ENCODE results near the gene STARD3NL.
"Not testable (repeated sequence)": the region's sequence is repeated elsewhere in the genome, so short reads cannot be mapped to it uniquely, and the experiment has no call there.

Gene STARD3NL

GRCh38 chr7:38223306-38223705 lies 45.3 kb downstream of the STARD3NL start:
- no peak for DNase-seq

DNA sequence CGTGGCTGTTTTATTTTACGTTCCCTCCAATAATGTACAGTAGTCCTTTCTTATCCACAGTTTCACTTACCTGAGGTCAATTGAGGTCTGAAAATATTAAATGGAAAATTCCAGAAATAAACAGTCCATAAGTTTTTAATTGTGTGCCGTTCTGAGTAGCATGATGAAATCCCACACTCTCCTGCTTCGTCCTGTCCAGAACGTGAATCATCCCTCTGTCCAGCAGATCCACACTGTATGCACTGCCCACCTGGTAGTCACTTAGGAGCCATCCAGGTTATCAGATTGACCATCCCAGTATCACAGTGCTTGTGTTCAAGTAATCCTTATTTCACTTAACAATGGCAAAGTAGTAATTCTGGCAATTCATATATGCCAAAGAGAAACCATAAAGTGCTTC lies 46.3 kb downstream of the STARD3NL start:
- no peak for DNase-seq

DNA sequence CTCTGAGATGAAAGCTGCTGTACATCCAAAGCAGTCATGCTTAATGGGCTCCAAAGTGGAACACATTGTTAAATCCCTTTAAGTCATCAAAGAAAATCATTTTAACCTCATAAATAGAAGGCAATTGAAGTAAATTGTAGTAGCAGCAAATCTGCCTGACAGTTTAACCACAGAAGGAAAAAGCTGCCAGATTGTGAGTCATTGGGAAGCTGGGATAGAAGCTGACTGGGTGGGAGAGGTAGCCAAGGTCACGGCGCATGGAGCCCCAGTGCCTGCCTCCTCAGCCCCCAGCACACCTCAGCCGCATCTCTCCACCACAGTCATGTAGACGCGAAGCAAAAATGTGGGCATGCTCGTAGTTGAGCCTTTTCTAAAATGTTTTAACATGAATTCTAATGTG lies 51.3 kb downstream of the STARD3NL start:
- DNase-seq: no peak

- no peak for DNase-seq
These were observed 52.0 kb downstream of the STARD3NL start for GRCh38 chr7:38229884-38230642.

- DNase-seq: no peak
These were observed 54.7 kb downstream of the STARD3NL start for GRCh38 chr7:38232502-38233366.

DNA sequence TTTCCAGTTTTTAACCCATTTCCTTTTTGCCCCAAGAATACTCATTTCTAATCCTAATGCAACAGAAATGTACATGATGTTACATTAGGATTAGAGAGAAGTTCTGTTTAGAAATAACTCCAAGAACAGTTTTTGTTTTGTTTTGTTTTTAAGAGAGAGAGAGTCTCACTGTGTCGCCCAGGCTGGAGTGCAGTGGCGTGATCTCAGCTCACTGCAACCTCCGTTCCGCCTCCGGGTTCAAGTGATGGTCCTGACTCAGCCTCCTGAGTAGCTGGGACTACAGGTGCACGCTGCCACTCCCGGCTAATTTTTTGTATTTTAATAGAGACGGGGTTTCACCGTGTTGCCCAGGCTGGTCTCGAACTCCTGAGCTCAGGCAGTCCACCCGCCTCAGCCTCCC lies 56.7 kb downstream of the STARD3NL start:
- DNase-seq: not testable (repeated sequence)

GRCh38 chr7:38235606-38236005 lies 57.6 kb downstream of the STARD3NL start:
- DNase-seq: no peak

- not testable (repeated sequence) for DNase-seq
These were observed 61.1 kb downstream of the STARD3NL start for GRCh38 chr7:38239129-38239528.

DNA sequence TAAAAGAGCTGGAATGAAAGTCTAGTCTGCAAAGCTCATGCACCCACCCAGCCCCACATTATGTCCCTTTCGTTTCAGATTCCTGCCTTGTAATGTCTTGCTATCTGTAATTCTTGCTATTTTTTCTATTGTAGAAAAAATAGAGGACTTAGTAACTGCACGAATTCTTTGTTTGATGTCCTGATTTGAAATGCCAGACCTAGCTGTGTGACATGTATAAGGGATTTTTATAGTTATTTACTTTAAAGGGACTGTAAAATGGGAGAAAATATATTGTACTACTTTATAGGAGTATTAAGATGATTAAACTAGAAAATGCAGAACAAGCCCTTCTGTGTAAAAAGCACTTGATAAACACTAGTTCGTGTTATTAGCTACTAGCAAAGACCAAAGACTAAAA lies 63.0 kb downstream of the STARD3NL start:
- DNase-seq: no peak

- no peak for DNase-seq
These were observed 64.8 kb downstream of the STARD3NL start for GRCh38 chr7:38242814-38243213.

- DNase-seq: not testable (repeated sequence)
These were observed 65.3 kb downstream of the STARD3NL start for GRCh38 chr7:38243345-38243744.

- DNase-seq: no peak
These were observed 66.5 kb downstream of the STARD3NL start for GRCh38 chr7:38244516-38244915.

DNA sequence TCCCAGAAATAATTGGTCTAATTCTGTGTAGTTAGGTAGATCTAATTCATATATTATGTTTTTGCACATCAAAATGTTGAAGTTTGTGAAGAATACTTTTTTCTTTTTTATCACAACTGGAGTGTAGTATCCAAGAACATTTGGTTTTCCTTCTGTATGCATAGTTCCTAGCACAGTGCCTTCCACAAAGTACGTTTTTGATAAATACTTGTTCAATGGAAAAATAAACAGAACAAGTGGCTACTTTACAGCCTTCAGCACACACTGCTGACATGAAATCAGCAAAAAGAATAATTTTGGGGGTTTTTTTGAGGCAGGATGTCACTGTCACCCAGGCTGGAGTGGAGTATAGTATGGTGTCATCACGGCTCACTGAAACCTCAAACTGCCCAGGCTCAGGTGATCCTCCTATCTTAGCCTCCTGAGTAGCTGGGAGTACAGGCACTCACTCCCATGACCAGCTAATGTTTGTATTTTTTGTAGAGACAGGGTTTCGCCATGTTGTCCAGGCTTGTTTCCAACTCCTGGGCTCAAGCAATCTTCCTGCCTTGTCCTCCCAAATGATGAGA lies 67.4 kb downstream of the STARD3NL start:
- DNase-seq: no peak

DNA sequence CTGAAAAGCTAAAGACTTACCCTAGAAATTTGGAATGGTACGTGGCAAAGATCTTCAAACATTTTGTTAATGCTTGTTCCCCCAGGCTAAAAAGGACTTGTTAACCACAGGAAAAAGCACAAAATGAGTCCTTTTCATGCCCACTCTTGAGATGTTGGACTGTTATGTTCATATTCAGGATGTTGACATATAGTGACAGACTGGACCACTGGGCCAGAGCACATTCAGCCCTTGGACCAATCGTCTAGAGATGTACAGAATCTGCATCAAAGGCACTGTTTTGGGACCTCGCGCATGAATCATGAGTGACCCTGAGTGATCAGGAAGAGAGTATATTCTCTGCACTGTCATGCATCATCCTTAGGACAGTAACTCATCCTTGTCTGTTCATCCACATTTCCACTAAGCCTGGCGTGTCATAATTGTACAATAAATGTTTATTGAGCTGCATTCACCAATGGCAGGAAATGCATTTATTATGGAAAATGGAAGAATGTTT lies 70.1 kb downstream of the STARD3NL start:
- DNase-seq: no peak

GRCh38 chr7:38249849-38250248 lies 71.8 kb downstream of the STARD3NL start:
- DNase-seq: not testable (repeated sequence)

DNA sequence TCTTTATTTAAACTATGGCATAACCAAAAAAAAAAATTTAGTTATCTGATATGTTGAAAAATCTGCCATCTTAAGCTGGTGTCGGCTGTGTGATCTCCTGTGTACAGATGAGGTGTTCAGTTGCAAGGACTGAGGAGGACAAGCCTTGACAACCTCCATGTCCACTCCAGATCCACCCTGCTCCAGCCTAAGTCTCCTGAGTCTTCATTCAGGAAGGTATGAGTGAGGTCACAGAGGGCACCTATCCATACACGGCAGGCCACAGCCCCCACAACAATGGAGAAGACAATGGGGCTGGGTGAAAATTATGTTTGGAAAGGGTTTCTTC lies 79.3 kb downstream of the STARD3NL start:
- DNase-seq: no peak

GRCh38 chr7:38259157-38259556 lies 81.1 kb downstream of the STARD3NL start:
- not testable (repeated sequence) for DNase-seq

GRCh38 chr7:38261601-38262000 lies 83.6 kb downstream of the STARD3NL start:
- not testable (repeated sequence) for DNase-seq

DNA sequence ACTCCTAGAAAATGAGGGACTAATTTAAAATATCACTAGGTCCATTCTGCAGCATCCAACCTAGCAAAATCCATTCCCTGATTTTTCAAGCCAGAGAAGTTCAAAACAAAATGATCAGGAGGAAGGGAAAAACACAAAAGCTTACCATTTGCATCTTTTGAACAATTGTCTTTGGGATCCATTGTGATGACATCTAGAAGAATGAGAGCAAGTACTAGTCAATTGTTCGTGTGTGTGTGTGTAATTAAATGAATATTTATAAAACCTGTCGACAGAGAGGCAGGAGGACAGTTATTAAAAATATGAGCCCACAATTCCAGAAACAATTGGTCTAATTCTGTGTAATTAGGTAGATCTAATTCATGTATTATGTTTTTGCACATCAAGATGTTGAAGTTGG lies 84.0 kb downstream of the STARD3NL start:
- not testable (repeated sequence) for DNase-seq

- no peak for DNase-seq
These were observed 84.5 kb downstream of the STARD3NL start for GRCh38 chr7:38262545-38262944.

GRCh38 chr7:38263274-38263673 lies 85.2 kb downstream of the STARD3NL start:
- not testable (repeated sequence) for DNase-seq

GRCh38 chr7:38264602-38265001 lies 86.6 kb downstream of the STARD3NL start:
- not testable (repeated sequence) for DNase-seq

DNA sequence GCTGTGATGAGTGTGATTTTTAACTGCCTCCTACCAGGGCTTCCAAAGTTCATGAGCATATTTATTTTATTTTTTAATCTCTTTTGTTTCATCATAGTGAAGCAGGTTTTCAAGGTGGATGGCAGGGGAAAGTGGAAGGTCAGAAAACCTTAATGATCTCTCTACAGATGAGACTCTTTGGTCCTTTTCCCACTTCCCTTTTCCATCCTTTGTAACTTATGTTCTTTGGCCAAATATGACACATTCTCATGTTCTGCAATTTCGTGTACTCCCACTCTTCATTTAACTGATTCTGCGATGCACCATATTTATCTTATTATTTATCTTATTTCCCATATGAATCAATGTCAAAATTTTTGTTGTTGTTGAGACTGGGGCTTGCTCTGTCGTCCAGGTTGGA lies 87.9 kb downstream of the STARD3NL start:
- not testable (repeated sequence) for DNase-seq

Measured in DMS 273 treated with DMSO at 0.1 percent for 48 hours (cell line).